Sciatic nerve (tissue), 2 donors: ENCODE results near the gene PROK1. TPM values are rescaled to one million over a fixed set of nuclear protein-coding genes. Genes with fewer than 3 reads are reported as not detected.
A peak's percentile ranks its signal among the peaks of the same experiment; 100 is the strongest.
"Not testable (repeated sequence)": the region's sequence is repeated elsewhere in the genome, so short reads cannot be mapped to it uniquely, and the experiment has no call there.

Source experiments
- ATAC-seq: fragments of 200-7000 bp; cut with Tn5 transposase; one replicate; pipeline ENCODE4 v1.9.1; 2020; ENCODE audit warnings: mild to moderate bottlenecking, moderate library complexity
- DNase-seq: peaks from one replicate; pipeline ENCODE4 v3.0.0-alpha.2; 2020; ENCODE audit warnings: low spot score
- intact Hi-C: fragments of 100-400 bp; cut with DNase I; formaldehyde crosslinking; loops from one replicate; pipeline ENCODE4 v1.14.2; 2022
- total RNA-seq: library from RNA; stranded (reverse); fragmentation: NEBNext Ultra II Directional; extraction: Animal tissue kit (Norgen Biotek cat#: 25700); gene quantifications from one replicate; pipeline ENCODE4 v1.2.1, GENCODE V29; 2021
- donor health status: DM: no; HTN: no; CAD: no.
- donor health status: DM: no; HTN: no; CAD: no.

The PROK1 gene
- total RNA-seq, 1 donor from 2014 or later: not detected

GRCh38 chr1:110430366-110430765 is 20.6 kb upstream of the PROK1 start:
- no peak for ATAC-seq
- DNase-seq: no peak
- intact Hi-C loops: no loop called here

DNA sequence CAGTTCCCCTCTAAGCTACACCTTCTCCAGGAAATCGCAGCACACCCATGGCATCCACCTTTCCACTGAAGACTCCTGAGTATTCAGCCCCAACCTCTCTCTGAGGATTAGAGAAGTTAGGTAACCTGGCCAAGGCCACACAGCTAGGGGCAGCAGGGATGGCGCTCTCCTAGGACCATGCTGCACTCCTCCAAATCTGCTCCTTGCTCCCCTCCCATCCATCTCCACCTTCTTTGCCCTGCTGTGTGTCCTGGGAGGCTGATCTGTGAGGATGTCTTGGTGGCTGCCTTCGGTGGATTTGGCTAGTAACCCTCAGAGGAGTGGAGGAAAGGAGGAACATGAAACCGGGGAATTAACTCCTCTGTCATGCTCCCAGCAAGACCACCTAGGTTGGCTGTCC is 20.0 kb upstream of the PROK1 start:
- intact Hi-C loops: no loop called here
- DNase-seq: no peak
- ATAC-seq: no peak

- DNase-seq: no peak
- ATAC-seq: no peak
- intact Hi-C loops: no loop called here
These were observed 17.7 kb upstream of the PROK1 start for GRCh38 chr1:110433213-110433612.

DNA sequence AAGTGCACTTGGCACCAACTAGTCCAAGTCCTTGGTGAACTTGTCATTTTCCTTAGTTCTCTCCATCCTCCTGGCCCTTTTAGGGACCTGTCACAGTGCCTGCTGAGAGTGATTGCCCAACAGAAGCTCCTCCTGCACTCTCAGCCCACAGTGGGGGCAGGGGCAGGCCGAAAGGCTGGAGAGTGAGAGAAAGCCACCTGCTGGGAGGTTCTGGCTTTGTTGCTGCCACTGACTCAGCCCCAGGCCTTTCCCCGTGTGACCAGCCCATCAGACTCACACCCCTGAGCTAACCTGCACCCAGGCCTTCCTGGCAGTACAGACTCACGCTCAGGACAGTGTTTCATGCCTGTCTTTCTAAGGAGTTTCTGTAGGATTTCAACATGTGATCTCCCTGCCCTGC is 17.1 kb upstream of the PROK1 start:
- ATAC-seq (peak; percentile 76), DNase-seq (no peak)
- intact Hi-C loops: no loop called here

GRCh38 chr1:110434946-110435345 is 16.0 kb upstream of the PROK1 start:
- DNase-seq: no peak
- intact Hi-C loops: no loop called here
- ATAC-seq: no peak

GRCh38 chr1:110436635-110437034 is 14.3 kb upstream of the PROK1 start:
- ATAC-seq: no peak
- no peak for DNase-seq
- intact Hi-C loops: no loop called here

GRCh38 chr1:110437645-110438299 is 13.2 kb upstream of the PROK1 start:
- ATAC-seq, DNase-seq, intact Hi-C loops: not testable (repeated sequence)

- DNase-seq (no peak), ATAC-seq (no peak)
- intact Hi-C loops: no loop called here
These were observed 12.1 kb upstream of the PROK1 start for GRCh38 chr1:110438893-110439292.

GRCh38 chr1:110439873-110440272 is 11.1 kb upstream of the PROK1 start:
- ATAC-seq, DNase-seq, intact Hi-C loops: not testable (repeated sequence)

DNA sequence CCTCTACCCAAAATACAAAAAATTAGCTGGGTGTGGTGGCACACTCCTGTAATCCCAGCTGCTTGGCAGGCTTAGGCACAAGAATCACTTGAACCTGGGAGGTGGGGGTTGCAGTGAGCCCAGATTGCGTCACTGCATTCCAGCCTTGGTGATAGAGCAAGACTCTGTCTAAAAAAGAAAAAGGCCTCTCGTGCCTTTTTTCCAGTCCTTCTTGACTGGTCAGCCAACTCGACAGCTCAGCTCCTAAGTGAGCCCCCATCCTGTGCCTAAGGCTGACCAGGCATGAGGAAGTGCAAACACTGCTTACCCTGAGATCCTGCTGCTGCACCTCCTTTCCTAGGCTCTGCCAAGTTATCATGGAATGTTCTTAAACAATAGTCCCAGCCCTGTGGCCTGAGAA is 10.1 kb upstream of the PROK1 start:
- intact Hi-C loops: no loop called here
- DNase-seq (no peak), ATAC-seq (peak; percentile 59)

DNA sequence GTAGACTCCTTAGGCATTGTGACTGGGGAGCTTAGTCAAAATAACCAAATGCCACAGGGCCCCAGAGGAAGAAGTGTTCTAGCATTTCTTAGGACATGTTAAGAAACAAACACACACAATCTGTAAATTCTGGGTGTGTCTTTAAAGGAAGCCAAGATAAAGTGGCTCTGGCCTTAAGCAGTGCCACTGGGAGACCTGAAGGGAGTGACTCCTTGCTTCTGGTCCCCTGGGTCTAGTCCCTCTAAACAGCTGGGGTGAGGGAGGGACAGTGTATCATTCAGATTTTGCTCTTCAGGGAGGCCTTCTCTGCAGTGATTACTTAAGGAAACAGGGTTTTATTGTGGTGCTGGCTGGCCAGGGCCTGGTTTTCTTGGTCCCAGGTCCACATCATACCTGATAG is 9.1 kb upstream of the PROK1 start:
- intact Hi-C loops: no loop called here
- DNase-seq (no peak), ATAC-seq (no peak)

DNA sequence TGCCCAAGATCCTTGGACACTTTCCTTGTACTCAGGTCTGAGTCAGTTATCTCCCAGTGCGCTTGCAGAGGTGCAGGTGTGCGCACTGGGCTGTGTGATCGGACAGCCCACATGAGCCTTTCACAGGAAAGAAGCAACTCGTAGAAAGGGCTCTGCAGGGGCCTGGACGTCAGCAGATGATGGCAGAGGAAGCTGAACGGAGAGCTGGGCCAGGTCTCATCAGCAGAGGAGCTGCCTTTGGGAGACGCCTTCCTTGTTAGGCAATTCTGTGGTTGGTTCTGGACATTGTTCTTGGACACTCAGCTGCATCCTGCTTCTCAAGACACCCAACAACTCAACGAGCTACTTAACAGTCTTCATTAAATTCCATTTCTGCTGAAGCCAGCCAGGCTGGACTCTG is 7.5 kb upstream of the PROK1 start:
- intact Hi-C loops: no loop called here
- DNase-seq: no peak
- ATAC-seq: no peak

- intact Hi-C loops: no loop called here
- DNase-seq (no peak), ATAC-seq (no peak)
These were observed 6.4 kb upstream of the PROK1 start for GRCh38 chr1:110444561-110444960.

DNA sequence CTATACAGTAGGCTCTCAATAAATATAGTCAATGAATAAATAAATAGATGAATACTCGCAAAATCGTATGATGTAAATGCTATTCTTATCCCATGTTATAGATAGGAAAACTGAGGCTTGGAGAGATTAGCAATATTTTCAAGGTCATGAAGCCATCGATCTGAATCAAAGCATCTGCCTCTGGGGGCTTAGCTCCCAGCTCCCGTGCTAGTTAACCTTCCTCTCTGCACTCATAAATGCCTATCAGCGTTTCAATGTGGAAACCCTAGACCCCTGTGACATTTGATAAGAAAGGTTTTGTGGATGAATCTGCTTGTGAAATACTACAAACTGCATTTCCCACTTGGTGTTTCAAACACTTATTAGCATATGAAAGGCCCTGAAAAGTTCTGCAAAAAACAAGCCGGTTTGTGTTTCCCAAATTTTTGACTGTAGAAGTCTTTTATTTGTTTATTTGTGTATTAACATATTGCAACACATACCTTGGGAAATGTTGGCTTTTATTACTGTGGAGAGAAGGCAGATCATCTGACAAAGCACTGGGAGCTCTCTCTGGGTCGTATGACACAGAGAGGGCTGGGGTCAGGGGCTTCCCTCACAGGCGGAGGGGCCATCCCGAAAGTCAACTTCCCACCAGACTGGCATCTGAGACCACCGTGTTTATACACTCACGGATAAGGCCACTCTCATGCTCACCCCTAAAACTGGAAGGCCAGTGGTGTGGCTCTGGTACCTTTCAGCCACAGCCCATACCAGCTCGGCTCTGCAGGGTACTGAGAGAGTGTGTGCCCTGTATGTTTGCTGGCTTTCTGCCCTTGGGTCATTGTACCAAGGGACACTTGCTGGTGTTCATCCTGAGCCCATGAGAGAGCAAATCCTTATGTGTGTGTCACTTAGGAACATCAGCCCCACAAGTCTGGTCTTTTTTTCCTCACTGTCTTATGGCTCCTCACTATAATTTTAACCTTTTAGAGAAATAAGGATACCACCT is 993 bp upstream of the PROK1 start:
- intact Hi-C loops: loop anchor here (10.0 kb wide), 1 partner anchor 135 kb away; no protein-coding TSS in a partner anchor
- DNase-seq (no peak), ATAC-seq (peak; percentile 45)

DNA sequence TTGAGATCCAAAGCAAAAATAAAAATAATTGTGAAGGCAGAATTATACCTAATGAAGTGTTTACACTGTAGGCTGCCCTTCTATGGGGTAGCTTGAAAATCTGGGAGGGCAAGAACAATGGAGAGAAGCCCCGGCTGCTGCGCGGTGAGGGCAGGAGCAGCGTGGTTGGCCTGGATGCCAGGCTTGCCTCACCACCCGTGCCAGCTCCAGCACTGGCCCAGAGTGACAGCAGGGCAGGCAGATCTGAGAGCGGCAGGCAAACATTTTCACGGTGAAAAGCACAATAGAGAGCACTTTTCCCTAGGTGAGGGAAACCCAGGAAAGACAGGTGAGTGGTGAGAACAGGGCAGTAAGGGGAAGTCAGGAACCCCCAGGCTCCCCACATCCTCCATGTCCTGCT is 1.4 kb downstream of the PROK1 start:
- intact Hi-C loops: loop anchor here (10.0 kb wide), 1 partner anchor 138 kb away; no protein-coding TSS in a partner anchor
- no peak for DNase-seq
- no peak for ATAC-seq

- ATAC-seq: no peak
- no peak for DNase-seq
- intact Hi-C loops: loop anchor here (10.0 kb wide), 1 partner anchor 139 kb away; no protein-coding TSS in a partner anchor
These were observed 2.9 kb downstream of the PROK1 start for GRCh38 chr1:110453829-110454228.

DNA sequence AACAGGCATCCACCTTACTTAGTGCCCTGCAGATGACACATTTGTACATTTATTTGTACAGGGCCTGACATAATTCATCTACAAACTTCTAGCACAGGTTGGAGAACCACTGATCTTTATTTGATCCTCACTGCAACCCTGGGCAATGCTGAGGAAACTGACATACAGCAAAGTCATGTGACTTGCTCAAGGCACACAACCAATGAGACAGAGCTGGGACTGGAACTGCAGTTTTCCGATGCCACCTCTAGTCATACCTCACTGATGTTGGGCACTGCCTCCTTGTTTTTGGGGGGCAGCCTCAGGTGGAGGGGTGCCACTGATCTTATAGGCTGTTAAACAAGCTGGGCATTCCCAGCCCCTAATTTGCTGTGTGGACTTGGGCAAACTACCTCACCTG is 3.4 kb downstream of the PROK1 start:
- DNase-seq (no peak), ATAC-seq (no peak)
- intact Hi-C loops: loop anchor here (10.0 kb wide), 1 partner anchor 140 kb away; no protein-coding TSS in a partner anchor

DNA sequence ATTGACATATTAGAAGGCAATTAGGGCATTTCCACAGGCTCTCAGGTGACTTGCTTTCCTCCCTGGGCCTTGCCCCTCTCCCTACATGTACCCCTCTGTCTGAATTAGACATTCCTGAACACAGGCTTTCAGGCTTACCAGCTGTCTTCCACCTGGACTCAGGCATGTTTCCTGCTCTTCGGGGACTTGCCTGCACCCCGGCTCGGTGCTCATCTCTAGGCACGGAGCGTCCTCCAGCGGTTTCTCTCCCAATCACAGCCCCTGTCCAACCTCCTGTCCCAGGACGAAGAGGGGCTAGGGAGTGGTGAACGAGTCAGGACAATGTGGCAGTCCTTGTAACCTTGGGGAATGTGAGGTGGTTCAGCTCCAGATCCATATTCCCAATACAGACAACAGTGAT is 4.2 kb downstream of the PROK1 start:
- intact Hi-C loops: loop anchor here (10.0 kb wide), 1 partner anchor 140 kb away; no protein-coding TSS in a partner anchor
- DNase-seq (no peak), ATAC-seq (no peak)

GRCh38 chr1:110457206-110457605 is 6.3 kb downstream of the PROK1 start:
- ATAC-seq (no peak), DNase-seq (no peak)
- intact Hi-C loops: loop anchor here (10.0 kb wide), 1 partner anchor 142 kb away; no protein-coding TSS in a partner anchor
